ENCODE data around the gene CACNA1C. TPM values are rescaled to one million over a fixed set of nuclear protein-coding genes. Genes with fewer than 3 reads are reported as not detected.

CACNA1C gene
- total RNA-seq, 1 donor from 2014 or later = 7.3 TPM

DNA sequence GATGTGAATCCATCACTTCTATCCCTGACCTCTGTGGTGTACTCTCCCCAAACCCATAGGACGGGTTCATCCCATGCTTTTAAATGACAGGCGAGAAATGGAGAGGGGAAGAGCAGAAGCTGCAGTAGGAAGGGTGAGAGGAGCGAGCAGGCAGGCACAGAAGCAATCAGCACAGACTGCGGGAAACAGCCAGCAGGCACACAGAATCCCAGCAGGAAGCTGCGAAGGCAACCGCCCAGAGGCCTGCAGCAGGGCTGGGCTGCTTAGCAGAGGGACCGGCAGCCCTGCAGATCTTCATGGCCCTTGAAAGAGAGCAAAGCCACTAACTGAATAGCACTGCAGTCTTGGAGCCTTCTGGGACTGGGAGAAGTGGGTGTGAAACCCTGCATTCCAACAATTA lies 455.0 kb downstream of the CACNA1C start:
- no peak overlapping the region for H3K27ac ChIP-seq (ENCODE audit: low read depth, low read length)
- H3K9me3 ChIP-seq (ENCODE audit: control insufficient read depth in 3 of 3, low read length in 3 of 3) = no peaks in the 10 kb centered on the region
- no peaks in the 10 kb centered on the region for H3K4me1 ChIP-seq (ENCODE audit: control insufficient read depth in 3 of 3, insufficient read depth in 3 of 3, low read length in 3 of 3)

DNA sequence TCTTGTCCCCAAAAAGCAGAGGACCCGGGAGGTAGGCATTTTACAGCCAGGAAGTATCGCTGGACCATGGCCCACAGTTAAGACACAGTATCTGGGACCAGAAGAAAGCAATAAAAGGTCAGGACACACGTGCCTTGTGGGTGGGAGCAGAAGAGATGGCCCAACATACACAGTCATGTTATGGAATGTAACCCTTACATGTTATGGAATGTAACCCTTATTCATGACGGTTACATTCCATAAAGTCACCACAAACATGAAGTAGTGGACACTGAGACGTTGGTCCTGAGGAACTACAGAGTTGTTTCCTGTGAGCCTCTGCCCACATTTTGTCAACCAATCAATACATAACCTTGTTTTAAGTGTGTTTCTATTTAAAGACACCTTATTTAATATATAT lies 456.4 kb downstream of the CACNA1C start:
- Histone ChIP-seq H3K36me3 (ENCODE audit: control insufficient read depth in 3 of 3, insufficient read depth in 3 of 3, low read length in 3 of 3) (no peaks in the 10 kb centered on the region), H3K9ac (ENCODE audit: low read depth in 1 of 3, low read length in 3 of 3) (no peak overlapping the region), H3K27me3 (ENCODE audit: control insufficient read depth in 3 of 3, insufficient read depth in 3 of 3, low read length in 3 of 3) (peaks cover 0 to 6% (median 0%) of the 10 kb centered on the region in 3 donors), H3K4me3 (ENCODE audit: low read length in 3 of 3) (no peak overlapping the region), H3K4me1 (ENCODE audit: control insufficient read depth in 3 of 3, insufficient read depth in 3 of 3, low read length in 3 of 3) (no peaks in the 10 kb centered on the region), H3K9me3 (ENCODE audit: control insufficient read depth in 3 of 3, low read length in 3 of 3) (no peaks in the 10 kb centered on the region), H3K27ac (ENCODE audit: low read depth, low read length) (no peak overlapping the region)

More for the DNA sequence above, 455.0 kb downstream of the CACNA1C start:
- Histone ChIP-seq H3K36me3 (ENCODE audit: control insufficient read depth in 3 of 3, insufficient read depth in 3 of 3, low read length in 3 of 3) (no peaks in the 10 kb centered on the region), H3K27me3 (ENCODE audit: control insufficient read depth in 3 of 3, insufficient read depth in 3 of 3, low read length in 3 of 3) (peaks cover 0 to 6% (median 0%) of the 10 kb centered on the region in 3 donors), H3K4me3 (ENCODE audit: low read length in 3 of 3) (no peak overlapping the region), H3K9ac (ENCODE audit: low read depth in 1 of 3, low read length in 3 of 3) (no peak overlapping the region)

DNA sequence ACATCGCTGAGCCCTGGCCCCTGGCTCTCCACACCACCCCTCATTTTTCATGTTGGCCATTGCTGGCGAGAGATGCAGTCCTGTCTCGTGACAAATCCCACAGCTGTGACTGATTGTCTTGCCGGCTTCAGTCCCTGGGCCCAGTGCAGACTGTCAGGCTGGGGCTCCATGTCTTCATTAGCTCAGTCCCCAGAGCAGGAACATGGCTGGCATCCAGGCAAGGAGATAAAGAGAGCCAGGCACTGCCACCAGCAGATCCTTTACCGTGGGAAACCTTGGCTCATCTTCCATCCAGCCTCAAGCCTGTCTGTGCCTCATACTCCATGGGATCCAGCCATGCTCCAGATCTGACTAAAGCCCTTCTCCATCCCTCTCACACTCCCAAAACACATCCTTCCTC lies 457.3 kb downstream of the CACNA1C start:
- Histone ChIP-seq H3K9me3 (ENCODE audit: control insufficient read depth in 3 of 3, low read length in 3 of 3) (no peaks in the 10 kb centered on the region), H3K4me1 (ENCODE audit: control insufficient read depth in 3 of 3, insufficient read depth in 3 of 3, low read length in 3 of 3) (no peaks in the 10 kb centered on the region), H3K36me3 (ENCODE audit: control insufficient read depth in 3 of 3, insufficient read depth in 3 of 3, low read length in 3 of 3) (no peaks in the 10 kb centered on the region), H3K27me3 (ENCODE audit: control insufficient read depth in 3 of 3, insufficient read depth in 3 of 3, low read length in 3 of 3) (peaks cover 0 to 6% (median 0%) of the 10 kb centered on the region in 3 donors), H3K27ac (ENCODE audit: low read depth, low read length) (no peak overlapping the region), H3K9ac (ENCODE audit: low read depth in 1 of 3, low read length in 3 of 3) (no peak overlapping the region), H3K4me3 (ENCODE audit: low read length in 3 of 3) (no peak overlapping the region)

DNA sequence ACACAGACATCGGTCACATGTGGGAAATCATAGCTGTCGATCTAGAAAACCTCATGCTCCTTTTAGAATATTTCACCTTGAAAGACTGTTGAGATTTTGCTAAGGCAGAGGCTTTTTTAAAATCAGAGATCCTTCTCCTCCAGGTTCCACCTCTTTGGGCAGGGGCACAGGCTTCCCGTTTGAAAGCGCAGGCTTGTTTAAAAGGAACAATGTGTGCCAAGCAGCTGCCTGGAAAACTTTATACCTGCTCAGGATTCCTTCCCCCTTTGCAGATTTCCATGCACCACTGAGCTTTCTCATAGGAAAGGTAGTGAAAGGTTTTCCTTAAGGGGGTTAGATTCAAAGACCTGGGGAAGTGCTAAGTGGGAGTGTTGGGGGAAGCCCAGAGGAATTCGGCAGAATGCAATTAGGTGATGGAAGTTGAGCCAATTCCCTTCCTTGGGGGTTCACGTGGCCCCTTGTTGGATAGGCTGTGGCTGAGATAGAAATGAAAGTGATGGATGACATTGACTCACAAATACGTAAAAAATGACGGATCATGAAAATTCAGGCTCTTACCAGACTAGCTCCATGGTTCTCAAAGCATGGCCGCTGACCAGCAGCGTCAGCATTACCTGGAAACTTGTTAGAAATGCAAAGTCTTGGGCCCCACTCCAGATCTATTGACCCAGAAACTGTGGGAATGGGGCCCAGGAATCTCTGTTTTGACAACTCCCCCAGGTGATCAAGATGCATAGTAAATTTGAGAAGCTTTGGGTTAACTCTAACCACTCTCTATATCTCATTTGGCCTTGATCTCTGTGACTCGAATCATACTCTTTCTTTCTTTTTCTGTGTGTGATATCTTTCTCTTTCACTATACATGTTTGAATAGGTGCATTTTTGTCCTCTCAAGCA lies 460.6 kb downstream of the CACNA1C start:
- no peak overlapping the region for H3K4me3 ChIP-seq (ENCODE audit: low read length in 3 of 3)

DNA sequence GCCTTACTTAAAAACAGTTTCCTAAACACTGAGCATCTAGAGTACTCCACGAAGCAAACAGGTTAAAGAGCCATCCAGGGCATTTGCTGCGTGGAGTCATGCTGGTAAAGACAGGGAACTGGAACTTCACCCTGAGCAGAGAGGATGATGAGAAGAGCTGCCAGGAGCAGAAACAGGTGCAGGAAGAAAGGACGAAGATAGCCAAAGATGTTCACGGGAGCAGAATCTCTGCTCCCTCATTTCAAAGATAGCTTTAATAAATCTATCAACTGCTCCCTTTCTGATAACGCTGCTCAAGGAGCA lies 461.2 kb downstream of the CACNA1C start:
- no peak overlapping the region for H3K9ac ChIP-seq (ENCODE audit: low read depth in 1 of 3, low read length in 3 of 3)
- no peaks in the 10 kb centered on the region for H3K9me3 ChIP-seq (ENCODE audit: control insufficient read depth in 3 of 3, low read length in 3 of 3)
- no peak overlapping the region for H3K4me3 ChIP-seq (ENCODE audit: low read length in 3 of 3)
- H3K4me1 ChIP-seq (ENCODE audit: control insufficient read depth in 3 of 3, insufficient read depth in 3 of 3, low read length in 3 of 3) = no peaks in the 10 kb centered on the region
- no peak overlapping the region for H3K27ac ChIP-seq (ENCODE audit: low read depth, low read length)
- H3K36me3 ChIP-seq (ENCODE audit: control insufficient read depth in 3 of 3, insufficient read depth in 3 of 3, low read length in 3 of 3) = no peaks in the 10 kb centered on the region
- peaks cover 0 to 16% (median 12%) of the 10 kb centered on the region in 3 donors for H3K27me3 ChIP-seq (ENCODE audit: control insufficient read depth in 3 of 3, insufficient read depth in 3 of 3, low read length in 3 of 3)

More for the DNA sequence above, 460.6 kb downstream of the CACNA1C start:
- Histone ChIP-seq H3K9me3 (ENCODE audit: control insufficient read depth in 3 of 3, low read length in 3 of 3) (no peaks in the 10 kb centered on the region), H3K4me1 (ENCODE audit: control insufficient read depth in 3 of 3, insufficient read depth in 3 of 3, low read length in 3 of 3) (no peaks in the 10 kb centered on the region), H3K36me3 (ENCODE audit: control insufficient read depth in 3 of 3, insufficient read depth in 3 of 3, low read length in 3 of 3) (no peaks in the 10 kb centered on the region), H3K27ac (ENCODE audit: low read depth, low read length) (no peak overlapping the region), H3K9ac (ENCODE audit: low read depth in 1 of 3, low read length in 3 of 3) (no peak overlapping the region), H3K27me3 (ENCODE audit: control insufficient read depth in 3 of 3, insufficient read depth in 3 of 3, low read length in 3 of 3) (peaks cover 0 to 13% (median 9%) of the 10 kb centered on the region in 3 donors)

DNA sequence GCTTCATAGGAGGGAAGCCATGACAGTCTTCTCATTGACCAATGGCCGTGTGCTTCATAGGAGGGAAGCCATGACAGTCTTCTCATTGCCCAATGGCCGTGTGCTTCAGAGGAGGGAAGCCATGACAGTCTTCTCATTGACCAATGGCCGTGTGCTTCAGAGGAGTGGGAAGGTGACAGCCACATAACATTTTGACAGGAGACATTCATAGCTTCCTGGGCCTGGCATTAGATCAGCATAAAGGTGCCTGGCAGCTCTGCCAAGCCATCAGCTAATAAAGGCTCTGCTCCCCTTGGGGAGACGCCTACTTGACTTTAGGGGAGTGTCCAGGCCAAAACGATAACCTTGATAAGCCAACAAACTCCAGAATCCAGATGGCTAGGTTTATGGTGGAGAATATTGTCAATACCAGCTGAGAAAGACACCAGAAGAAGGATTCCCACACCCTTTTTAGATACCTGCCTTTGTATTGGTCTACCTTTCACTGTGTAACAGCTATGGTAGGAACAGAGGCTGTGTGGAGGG lies 468.0 kb downstream of the CACNA1C start:
- H3K9ac ChIP-seq (ENCODE audit: low read depth in 1 of 3, low read length in 3 of 3) = no peak overlapping the region
- H3K4me3 ChIP-seq (ENCODE audit: low read length in 3 of 3) = no peak overlapping the region
- no peaks in the 10 kb centered on the region for H3K36me3 ChIP-seq (ENCODE audit: control insufficient read depth in 3 of 3, insufficient read depth in 3 of 3, low read length in 3 of 3)
- H3K9me3 ChIP-seq (ENCODE audit: control insufficient read depth in 3 of 3, low read length in 3 of 3) = peaks cover 0 to 3% (median 0%) of the 10 kb centered on the region in 3 donors
- peaks cover 12 to 34% (median 27%) of the 10 kb centered on the region in 3 donors for H3K27me3 ChIP-seq (ENCODE audit: control insufficient read depth in 3 of 3, insufficient read depth in 3 of 3, low read length in 3 of 3)
- no peak overlapping the region for H3K27ac ChIP-seq (ENCODE audit: low read depth, low read length)
- no peaks in the 10 kb centered on the region for H3K4me1 ChIP-seq (ENCODE audit: control insufficient read depth in 3 of 3, insufficient read depth in 3 of 3, low read length in 3 of 3)

DNA sequence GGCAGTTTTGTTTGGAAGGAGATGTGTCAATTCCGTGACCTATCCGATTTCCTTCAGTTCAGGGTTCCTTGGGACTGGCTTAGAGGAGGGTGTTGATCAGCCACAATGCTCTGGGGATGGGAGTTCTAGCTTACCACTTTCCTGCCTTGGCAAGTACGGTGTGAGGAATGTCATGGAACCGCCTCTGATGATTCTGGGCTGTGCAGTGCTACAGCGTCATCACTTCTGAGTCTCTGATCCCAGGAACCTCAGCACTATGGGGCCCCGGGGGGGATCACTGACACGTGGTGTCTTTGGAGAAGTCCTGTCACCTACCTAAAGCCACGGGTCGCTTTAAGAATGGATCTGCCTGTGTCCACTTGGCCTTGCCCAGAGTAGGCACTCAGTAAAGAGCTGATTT lies 470.5 kb downstream of the CACNA1C start:
- no peaks in the 10 kb centered on the region for H3K36me3 ChIP-seq (ENCODE audit: control insufficient read depth in 3 of 3, insufficient read depth in 3 of 3, low read length in 3 of 3)
- H3K27me3 ChIP-seq (ENCODE audit: control insufficient read depth in 3 of 3, insufficient read depth in 3 of 3, low read length in 3 of 3) = peaks cover 12 to 24% (median 18%) of the 10 kb centered on the region in 3 donors
- H3K9ac ChIP-seq (ENCODE audit: low read depth in 1 of 3, low read length in 3 of 3) = no peak overlapping the region
- H3K9me3 ChIP-seq (ENCODE audit: control insufficient read depth in 3 of 3, low read length in 3 of 3) = peaks cover 0 to 3% (median 0%) of the 10 kb centered on the region in 3 donors
- no peaks in the 10 kb centered on the region for H3K4me1 ChIP-seq (ENCODE audit: control insufficient read depth in 3 of 3, insufficient read depth in 3 of 3, low read length in 3 of 3)
- no peak overlapping the region for H3K27ac ChIP-seq (ENCODE audit: low read depth, low read length)
- H3K4me3 ChIP-seq (ENCODE audit: low read length in 3 of 3) = no peak overlapping the region

DNA sequence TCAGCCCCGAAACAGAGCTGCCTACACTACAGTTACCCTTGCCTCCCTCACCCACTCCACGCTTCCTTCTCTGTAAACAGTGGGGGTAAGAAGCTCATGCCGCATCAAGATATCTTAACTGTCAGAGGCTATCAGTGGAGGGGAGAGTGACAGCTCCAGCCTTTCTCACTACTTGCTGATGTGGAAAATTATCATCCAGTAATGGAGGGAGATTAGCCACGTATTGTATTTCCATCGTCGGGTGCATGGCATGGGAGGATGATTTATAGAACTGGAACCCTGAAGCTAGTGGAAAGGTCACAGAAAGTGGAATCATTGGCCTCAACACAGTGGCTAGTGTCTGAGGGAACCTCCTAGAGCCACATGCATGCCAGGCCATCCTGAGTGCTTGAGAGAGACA lies 471.1 kb downstream of the CACNA1C start:
- Histone ChIP-seq H3K36me3 (ENCODE audit: control insufficient read depth in 3 of 3, insufficient read depth in 3 of 3, low read length in 3 of 3) (no peaks in the 10 kb centered on the region), H3K9ac (ENCODE audit: low read depth in 1 of 3, low read length in 3 of 3) (no peak overlapping the region), H3K27me3 (ENCODE audit: control insufficient read depth in 3 of 3, insufficient read depth in 3 of 3, low read length in 3 of 3) (peaks cover 12 to 23% (median 17%) of the 10 kb centered on the region in 3 donors), H3K4me1 (ENCODE audit: control insufficient read depth in 3 of 3, insufficient read depth in 3 of 3, low read length in 3 of 3) (no peaks in the 10 kb centered on the region), H3K27ac (ENCODE audit: low read depth, low read length) (no peak overlapping the region), H3K4me3 (ENCODE audit: low read length in 3 of 3) (no peak overlapping the region), H3K9me3 (ENCODE audit: control insufficient read depth in 3 of 3, low read length in 3 of 3) (peaks cover 0 to 3% (median 0%) of the 10 kb centered on the region in 3 donors)

DNA sequence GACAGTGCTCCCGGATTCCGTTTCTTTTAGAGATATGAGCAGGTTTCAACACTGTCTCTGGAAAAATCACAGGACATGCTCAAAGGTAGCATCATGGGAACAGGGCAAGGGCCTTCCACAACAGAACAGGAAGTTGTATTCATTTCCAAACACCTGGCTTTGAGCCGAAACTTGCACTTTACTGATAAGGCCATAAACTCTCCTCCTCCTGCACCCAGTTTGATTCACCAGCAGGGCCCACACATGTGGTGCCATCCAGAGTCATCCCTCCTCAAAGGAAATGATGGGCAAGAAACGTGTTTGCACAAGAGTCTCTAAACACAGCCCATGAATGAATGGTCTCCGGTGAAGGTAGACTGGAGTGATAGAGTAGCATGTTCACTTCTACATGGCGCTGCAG lies 473.6 kb downstream of the CACNA1C start:
- no peak overlapping the region for H3K9ac ChIP-seq (ENCODE audit: low read depth in 1 of 3, low read length in 3 of 3)
- no peak overlapping the region for H3K4me3 ChIP-seq (ENCODE audit: low read length in 3 of 3)
- peaks cover 0 to under 1% (median 0%) of the 10 kb centered on the region in 3 donors for H3K9me3 ChIP-seq (ENCODE audit: control insufficient read depth in 3 of 3, low read length in 3 of 3)
- no peaks in the 10 kb centered on the region for H3K36me3 ChIP-seq (ENCODE audit: control insufficient read depth in 3 of 3, insufficient read depth in 3 of 3, low read length in 3 of 3)
- H3K27me3 ChIP-seq (ENCODE audit: control insufficient read depth in 3 of 3, insufficient read depth in 3 of 3, low read length in 3 of 3) = peaks cover 2 to 8% (median 6%) of the 10 kb centered on the region in 3 donors
- H3K27ac ChIP-seq (ENCODE audit: low read depth, low read length) = no peak overlapping the region
- H3K4me1 ChIP-seq (ENCODE audit: control insufficient read depth in 3 of 3, insufficient read depth in 3 of 3, low read length in 3 of 3) = no peaks in the 10 kb centered on the region

DNA sequence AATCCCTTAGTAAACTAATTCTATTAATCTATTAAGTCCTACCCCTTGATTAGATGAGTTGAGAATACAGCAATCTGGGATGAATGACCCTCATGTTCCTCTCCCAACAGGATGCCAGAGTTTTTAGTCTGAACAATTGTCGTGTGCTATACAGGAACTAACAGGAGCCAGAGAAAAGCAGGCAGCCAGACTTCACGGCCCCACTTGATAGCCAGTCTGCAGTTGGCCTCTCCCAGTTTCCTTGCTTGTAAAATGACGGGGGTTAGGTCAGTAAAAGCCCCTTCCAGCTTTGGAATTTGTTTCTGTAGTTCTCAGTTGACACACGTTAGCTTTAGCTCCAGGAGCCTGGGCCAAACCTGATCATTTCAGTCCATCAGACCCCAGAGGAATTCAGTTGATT lies 475.2 kb downstream of the CACNA1C start:
- Histone ChIP-seq H3K27ac (ENCODE audit: low read depth, low read length) (no peak overlapping the region), H3K27me3 (ENCODE audit: control insufficient read depth in 3 of 3, insufficient read depth in 3 of 3, low read length in 3 of 3) (peaks cover 0 to 9% (median 5%) of the 10 kb centered on the region in 3 donors), H3K36me3 (ENCODE audit: control insufficient read depth in 3 of 3, insufficient read depth in 3 of 3, low read length in 3 of 3) (no peaks in the 10 kb centered on the region), H3K4me1 (ENCODE audit: control insufficient read depth in 3 of 3, insufficient read depth in 3 of 3, low read length in 3 of 3) (no peaks in the 10 kb centered on the region), H3K9me3 (ENCODE audit: control insufficient read depth in 3 of 3, low read length in 3 of 3) (no peaks in the 10 kb centered on the region), H3K4me3 (ENCODE audit: low read length in 3 of 3) (no peak overlapping the region), H3K9ac (ENCODE audit: low read depth in 1 of 3, low read length in 3 of 3) (no peak overlapping the region)

All from skeletal muscle tissue (tissue), 4 donors.